ENCODE data around the gene LIFR. TPM values are rescaled to one million over a fixed set of nuclear protein-coding genes. Genes with fewer than 3 reads are reported as not detected.

The LIFR gene
- total RNA-seq, 1 experiment from 2014 or later: 0.98 TPM

DNA sequence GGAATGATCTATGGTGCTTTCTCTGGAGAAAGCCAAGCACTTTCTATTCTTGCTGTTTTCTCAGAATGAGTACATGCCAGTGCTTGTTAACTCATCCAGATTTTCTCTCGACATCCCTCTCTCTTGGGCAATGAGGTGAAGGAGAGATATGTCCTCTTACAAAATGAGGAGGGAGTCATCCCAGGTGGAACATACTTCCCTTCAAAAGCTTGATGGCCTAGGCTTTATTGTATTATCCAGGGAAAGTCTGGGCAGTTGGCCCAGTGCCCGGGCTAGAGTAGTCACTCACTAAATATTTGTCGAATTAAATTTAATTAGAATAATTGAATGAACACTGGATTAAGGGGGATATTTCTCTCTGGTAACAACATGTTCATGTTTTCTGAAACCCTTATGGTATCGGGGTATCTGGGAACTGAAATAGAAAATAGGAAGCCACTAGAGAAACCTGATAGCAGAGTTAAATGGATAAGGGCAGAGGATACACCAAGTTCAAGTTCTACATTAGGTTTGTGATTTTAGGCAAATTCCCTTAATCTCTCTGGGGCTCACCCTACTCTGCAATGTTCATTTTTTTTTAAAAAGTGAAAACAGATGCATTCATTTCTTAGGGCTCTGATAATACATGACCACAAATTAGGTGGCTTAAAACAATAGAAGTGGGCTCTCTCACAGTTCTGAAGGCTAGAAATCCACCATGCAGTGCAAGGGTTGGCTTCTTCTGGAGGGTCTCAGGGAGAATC, 99.6 kb downstream of the LIFR start:
- in situ Hi-C loops (cut with HindIII; ENCODE audit: low sequenced_read_pairs): no loop called here
- DNase-seq (ENCODE audit: low spot score): no peak

- in situ Hi-C loops (cut with HindIII; ENCODE audit: low sequenced_read_pairs): no loop called here
- DNase-seq (ENCODE audit: low spot score): no peak
Measured at GRCh38 chr5:38455796-38456330, 100.6 kb downstream of the LIFR start.

DNA sequence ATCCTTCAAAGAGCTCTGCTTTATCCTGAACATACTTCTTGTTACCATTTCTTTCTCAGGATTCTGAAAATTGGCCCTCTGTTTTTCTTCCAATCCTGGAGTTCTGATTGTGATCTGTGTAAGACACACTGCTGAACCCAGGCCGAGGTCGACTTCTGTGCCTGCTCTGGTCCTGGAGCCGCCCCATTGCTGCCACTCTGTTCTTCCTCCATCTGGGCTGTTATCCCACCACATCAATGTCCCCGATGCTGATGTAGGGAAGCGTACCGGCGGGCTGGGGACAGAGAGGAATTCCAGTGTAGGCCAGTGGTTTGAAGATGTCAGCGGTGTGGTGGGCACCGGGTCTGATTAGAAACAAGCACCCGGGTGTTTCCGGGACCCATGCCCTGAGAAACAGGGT, 102.5 kb downstream of the LIFR start:
- DNase-seq (ENCODE audit: low spot score): no peak
- in situ Hi-C loops (cut with HindIII; ENCODE audit: low sequenced_read_pairs): no loop called here

DNA sequence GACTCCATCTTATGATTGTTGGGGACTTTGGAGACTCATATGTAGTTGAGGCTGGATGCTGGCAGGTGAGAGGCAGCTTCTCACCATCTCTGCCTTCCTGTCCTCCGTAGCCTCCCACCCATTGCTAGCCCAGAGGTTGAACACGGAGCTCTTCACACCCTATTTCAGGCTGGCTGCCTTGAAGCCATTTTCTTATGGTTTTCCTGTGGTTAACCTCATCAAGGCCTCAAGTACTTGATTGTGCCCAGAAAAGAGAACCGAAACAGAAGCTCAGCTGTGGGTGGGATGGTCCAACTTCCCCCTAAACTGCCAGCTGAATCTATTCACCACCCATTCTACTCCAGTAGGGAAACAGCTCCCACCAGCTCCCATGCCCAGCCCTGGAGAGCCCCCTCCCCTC, 102.9 kb downstream of the LIFR start:
- no peak for DNase-seq (ENCODE audit: low spot score)
- in situ Hi-C loops (cut with HindIII; ENCODE audit: low sequenced_read_pairs): no loop called here

GRCh38 chr5:38452201-38452600, 104.2 kb downstream of the LIFR start:
- in situ Hi-C loops (cut with HindIII; ENCODE audit: low sequenced_read_pairs): no loop called here
- DNase-seq (ENCODE audit: low spot score): no peak

DNA sequence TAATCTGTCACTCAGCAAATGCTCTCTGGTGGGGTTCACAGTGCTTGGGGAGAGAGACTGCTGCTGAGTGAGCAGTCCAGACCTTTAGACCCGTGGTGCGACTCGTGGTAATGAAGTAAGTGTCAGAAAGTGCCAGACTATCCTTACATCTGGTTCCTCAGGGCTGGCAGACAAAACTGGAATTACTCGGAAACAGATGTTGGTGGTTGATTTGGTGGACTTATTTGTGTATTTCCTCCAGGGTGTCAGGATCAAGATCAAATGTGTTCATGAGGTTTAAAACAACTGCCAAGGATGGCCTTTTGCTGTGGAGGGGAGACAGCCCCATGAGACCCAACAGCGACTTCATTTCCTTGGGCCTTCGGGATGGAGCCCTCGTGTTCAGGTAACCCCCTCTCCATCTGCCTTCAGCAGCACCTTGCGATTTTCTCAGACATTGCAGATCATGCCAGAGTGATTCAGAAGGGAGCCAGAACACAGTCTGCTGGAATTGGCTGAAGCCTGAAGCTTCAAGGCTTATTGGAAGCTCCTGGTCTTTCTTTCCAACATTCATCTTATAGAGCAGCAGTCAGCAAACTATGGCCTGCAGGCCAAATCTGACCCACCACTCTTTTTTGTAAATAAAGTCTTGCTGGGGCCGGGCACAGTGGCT, 105.2 kb downstream of the LIFR start:
- in situ Hi-C loops (cut with HindIII; ENCODE audit: low sequenced_read_pairs): no loop called here
- DNase-seq (ENCODE audit: low spot score): no peak

- in situ Hi-C loops (cut with HindIII; ENCODE audit: low sequenced_read_pairs): no loop called here
- DNase-seq (ENCODE audit: low spot score): no peak
Measured at GRCh38 chr5:38450627-38451026, 105.8 kb downstream of the LIFR start.

GRCh38 chr5:38448568-38449350, 107.7 kb downstream of the LIFR start:
- DNase-seq (ENCODE audit: low spot score): no peak
- in situ Hi-C loops (cut with HindIII; ENCODE audit: low sequenced_read_pairs): loop anchor here (10.0 kb wide), 1 partner anchor 356 kb away; no protein-coding TSS in a partner anchor

DNA sequence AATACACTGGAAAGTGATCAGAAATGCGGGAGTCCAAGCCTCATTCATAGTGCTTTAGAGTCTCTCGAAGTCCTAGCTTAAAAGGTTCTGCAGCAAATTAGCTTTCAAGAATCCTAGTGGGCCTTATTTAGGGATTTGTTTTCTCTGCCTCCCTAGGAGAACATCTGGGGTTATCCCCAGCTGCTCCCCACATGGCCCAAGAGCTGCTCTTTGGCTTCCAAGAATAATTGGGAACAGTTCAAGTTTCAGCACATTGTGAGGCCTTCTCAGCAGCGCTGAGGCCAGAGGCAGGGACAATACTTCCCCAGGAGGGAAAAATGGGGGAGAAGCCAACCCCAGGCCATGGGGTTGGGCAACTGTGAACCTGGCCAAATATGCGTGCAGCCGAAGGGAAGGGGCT, 108.7 kb downstream of the LIFR start:
- no peak for DNase-seq (ENCODE audit: low spot score)
- in situ Hi-C loops (cut with HindIII; ENCODE audit: low sequenced_read_pairs): loop anchor here (10.0 kb wide), 1 partner anchor 357 kb away; no protein-coding TSS in a partner anchor

- in situ Hi-C loops (cut with HindIII; ENCODE audit: low sequenced_read_pairs): loop anchor here (10.0 kb wide), 1 partner anchor 358 kb away; no protein-coding TSS in a partner anchor
- DNase-seq (ENCODE audit: low spot score): no peak
Measured at GRCh38 chr5:38447056-38447455, 109.4 kb downstream of the LIFR start.

DNA sequence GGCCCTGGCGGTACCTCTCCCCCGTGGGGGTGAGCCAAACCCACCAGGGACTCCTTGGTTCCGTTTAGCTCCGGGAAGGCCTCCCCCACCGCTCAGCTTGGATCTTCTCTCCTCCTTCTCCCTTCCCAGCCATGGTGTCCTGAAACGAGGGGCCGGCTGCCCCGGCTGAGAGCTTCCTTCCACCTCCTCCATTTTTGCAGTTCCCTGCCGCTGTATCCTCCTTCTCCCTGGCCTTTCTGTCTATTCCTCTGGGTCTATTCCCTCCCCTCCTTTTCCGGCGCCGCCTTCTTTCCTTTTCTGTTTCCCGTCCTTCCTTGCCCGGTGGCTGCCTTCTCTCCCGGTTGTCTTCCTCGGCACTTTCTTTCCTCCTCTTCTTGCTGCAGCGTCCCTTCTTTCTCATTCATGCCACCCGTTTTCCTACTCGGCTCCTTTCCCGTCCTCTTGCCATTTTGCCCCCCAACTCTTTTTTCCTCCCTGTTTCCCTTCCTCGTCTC, 110.4 kb downstream of the LIFR start:
- no peak for DNase-seq (ENCODE audit: low spot score)
- in situ Hi-C loops (cut with HindIII; ENCODE audit: low sequenced_read_pairs): loop anchor here (10.0 kb wide), 1 partner anchor 359 kb away; no protein-coding TSS in a partner anchor

- no peak for DNase-seq (ENCODE audit: low spot score)
- in situ Hi-C loops (cut with HindIII; ENCODE audit: low sequenced_read_pairs): loop anchor here (10.0 kb wide), 1 partner anchor 359 kb away; no protein-coding TSS in a partner anchor
Measured at GRCh38 chr5:38445374-38446028, 110.9 kb downstream of the LIFR start.

GRCh38 chr5:38443390-38443789, 113.1 kb downstream of the LIFR start:
- DNase-seq (ENCODE audit: low spot score): no peak
- in situ Hi-C loops (cut with HindIII; ENCODE audit: low sequenced_read_pairs): loop anchor here (10.0 kb wide), 1 partner anchor 361 kb away; no protein-coding TSS in a partner anchor

GRCh38 chr5:38442247-38442573, 114.2 kb downstream of the LIFR start:
- in situ Hi-C loops (cut with HindIII; ENCODE audit: low sequenced_read_pairs): loop anchor here (10.0 kb wide), 1 partner anchor 363 kb away; no protein-coding TSS in a partner anchor
- DNase-seq (ENCODE audit: low spot score): no peak

DNA sequence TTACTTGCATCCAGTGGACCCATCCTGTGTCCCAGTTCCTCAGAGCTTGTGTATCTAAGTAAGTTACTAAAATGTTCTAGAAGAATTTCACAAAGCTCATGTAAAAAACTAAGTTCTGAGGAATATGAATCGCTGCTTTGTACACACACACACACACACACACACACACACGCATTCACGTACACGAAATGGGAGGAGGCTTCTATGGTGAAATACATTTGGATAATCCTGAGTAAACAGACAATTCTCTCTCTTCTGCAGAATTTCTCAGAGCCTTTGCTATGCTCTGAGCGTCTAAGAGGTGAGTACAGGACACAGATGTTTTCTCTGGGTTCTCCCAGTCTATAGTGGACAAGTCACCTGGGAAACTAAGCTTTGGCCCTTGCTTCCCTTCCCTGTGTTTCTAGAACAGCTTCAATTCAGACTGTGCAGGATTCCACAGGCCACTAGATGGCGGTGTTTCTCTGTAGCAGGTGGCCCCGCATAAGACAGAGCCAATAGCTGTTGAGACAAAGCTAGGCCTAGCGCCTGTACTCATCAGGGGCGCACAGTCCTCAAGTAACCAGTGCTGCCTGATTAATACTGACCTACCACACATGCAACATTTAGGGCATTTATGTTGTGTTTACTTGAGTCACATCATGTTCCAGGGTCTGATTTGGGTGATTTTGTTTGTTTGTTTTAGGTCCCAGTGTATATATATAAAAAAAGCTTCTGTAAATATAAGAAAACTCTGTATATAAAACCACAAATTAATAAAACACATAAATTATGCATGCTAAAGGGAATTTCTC, 114.8 kb downstream of the LIFR start:
- in situ Hi-C loops (cut with HindIII; ENCODE audit: low sequenced_read_pairs): loop anchor here (10.0 kb wide), 1 partner anchor 363 kb away; no protein-coding TSS in a partner anchor
- peak; percentile 94 for DNase-seq (ENCODE audit: low spot score)

DNA sequence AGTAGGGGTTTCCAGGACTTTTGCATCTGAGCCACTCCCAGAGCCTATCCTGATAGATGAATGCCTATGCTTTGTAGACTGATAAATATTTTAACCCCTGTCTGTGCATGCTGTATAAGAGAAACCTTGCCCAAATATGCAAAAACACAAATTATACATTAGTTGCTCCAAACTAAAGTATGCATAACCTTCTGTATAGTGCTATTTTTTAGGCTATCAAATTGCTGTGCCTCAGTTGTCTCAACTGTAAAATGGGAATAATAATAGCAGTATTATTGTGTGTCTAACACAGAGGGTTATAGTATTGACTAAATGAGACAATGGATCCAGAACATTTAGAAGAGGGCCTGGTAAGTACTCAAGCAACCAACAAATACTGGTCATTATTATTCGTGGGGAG, 117.7 kb downstream of the LIFR start:
- in situ Hi-C loops (cut with HindIII; ENCODE audit: low sequenced_read_pairs): no loop called here

DNA sequence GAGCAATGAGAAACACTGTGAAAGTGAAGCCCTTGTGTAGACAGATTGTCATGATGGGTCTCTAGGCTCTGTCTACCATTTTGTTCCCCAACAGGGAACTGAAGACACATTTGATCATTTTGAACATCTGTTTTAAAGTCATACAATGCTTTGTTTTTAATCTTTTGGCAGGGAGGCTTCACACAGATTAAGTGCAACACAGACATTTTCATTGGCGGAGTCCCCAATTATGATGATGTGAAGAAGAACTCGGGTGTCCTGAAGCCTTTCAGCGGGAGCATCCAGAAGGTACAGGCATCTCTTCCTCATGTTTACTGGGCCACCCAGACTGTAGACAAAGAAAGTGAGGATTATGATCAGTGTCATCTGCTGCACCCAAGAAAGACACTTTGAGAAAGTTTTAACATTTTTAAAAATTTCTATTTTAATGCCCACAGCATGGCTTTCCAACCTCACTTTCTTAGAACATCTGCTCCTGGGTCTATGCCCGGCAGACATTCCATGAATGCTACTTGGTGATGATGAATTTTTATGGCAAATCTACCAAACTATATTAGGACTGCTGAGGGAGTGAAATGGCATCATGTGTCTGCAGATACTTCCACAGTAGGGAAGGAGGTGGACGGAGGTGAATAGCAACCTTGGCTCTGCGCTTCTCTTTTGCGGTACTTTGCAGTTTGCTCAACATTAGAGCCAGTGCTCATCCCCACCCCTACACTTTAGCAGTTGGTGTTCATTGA, 121.3 kb downstream of the LIFR start:
- in situ Hi-C loops (cut with HindIII; ENCODE audit: low sequenced_read_pairs): no loop called here
- no peak for DNase-seq (ENCODE audit: low spot score)

More for the DNA sequence above, 117.7 kb downstream of the LIFR start:
- DNase-seq (ENCODE audit: low spot score): no peak
